Measurements from ENCODE around the gene LGALS16. TPM values are rescaled to one million over a fixed set of nuclear protein-coding genes. Genes with fewer than 3 reads are reported as not detected.
A peak's percentile ranks its signal among the peaks of the same experiment; 100 is the strongest.
"Not testable (repeated sequence)": the region's sequence is repeated elsewhere in the genome, so short reads cannot be mapped to it uniquely, and the experiment has no call there.

LGALS16 gene
- total RNA-seq, 1 experiment from 2014 or later = not detected

GRCh38 chr19:39627631-39628030, 28.1 kb upstream of the LGALS16 start:
- H3K27ac Mint-ChIP-seq; H3K27me3 ChIP-seq (ENCODE audit: insufficient read depth, low read length); H4K5ac ChIP-seq (ENCODE audit: insufficient read length, low read depth, low read length); H2BK12ac ChIP-seq (ENCODE audit: insufficient read length, low read depth, low read length); H3K18ac ChIP-seq (ENCODE audit: insufficient read length, low read depth, low read length); H4K8ac ChIP-seq (replicated peaks; ENCODE audit: insufficient read length, low read depth, low read length); H3K9ac ChIP-seq (ENCODE audit: extremely low read depth, insufficient read length, low read length); H2BK120ac ChIP-seq (ENCODE audit: low read depth, low read length, poor library complexity, severe bottlenecking); H3K4me1 ChIP-seq (ENCODE audit: insufficient read depth, low read length); H2BK15ac ChIP-seq (ENCODE audit: low read depth, low read length); DNase-seq; H3T11ph ChIP-seq (ENCODE audit: low read length); H2AFZ ChIP-seq (ENCODE audit: low read length); H3K79me2 ChIP-seq (ENCODE audit: insufficient read depth, low read length); H3K79me1 ChIP-seq (ENCODE audit: insufficient read depth, low read depth, low read length, poor library complexity, severe bottlenecking); H3K23ac ChIP-seq (ENCODE audit: insufficient read length, low read depth, low read length); H3K27me3 Mint-ChIP-seq (ENCODE audit: low read depth); H3K36me3 Mint-ChIP-seq (ENCODE audit: insufficient read depth in 1 of 3, low read depth in 3 of 3); H4K20me1 ChIP-seq (ENCODE audit: control insufficient read depth, insufficient read depth, insufficient read length); H3K9me3 Mint-ChIP-seq; H3K4me2 ChIP-seq (ENCODE audit: insufficient read depth, insufficient read length, low read length); H3K27ac ChIP-seq (ENCODE audit: insufficient read length, low read depth, low read length); H4K91ac ChIP-seq (ENCODE audit: insufficient read length, low read depth, low read length); H3K9me3 ChIP-seq (ENCODE audit: control insufficient read depth, low read depth, low read length); H3K23me2 ChIP-seq (ENCODE audit: insufficient read length, low read depth, low read length, poor library complexity, severe bottlenecking); H2AK5ac ChIP-seq (ENCODE audit: insufficient read length, low read length); H3K4me3 Mint-ChIP-seq; H2BK20ac ChIP-seq (ENCODE audit: low read depth, low read length, poor library complexity, severe bottlenecking); H3K14ac ChIP-seq (ENCODE audit: insufficient read depth, low read length); H3K4ac ChIP-seq (ENCODE audit: low read depth, low read length); H2BK5ac ChIP-seq (ENCODE audit: insufficient read length, low read length); H3K56ac ChIP-seq (ENCODE audit: insufficient read length, low read depth, low read length): not testable (repeated sequence)
- peaks cover 14 to 17% of the 10 kb centered on the region in 2 experiments for H3K4me1 Mint-ChIP-seq
- WGBS (ENCODE audit: extremely low coverage, insufficient read length, low lambda C conversion rate) = no CpG with 5 or more reads among the region's 2 CpGs
- TF ChIP-seq, protein P1, sequence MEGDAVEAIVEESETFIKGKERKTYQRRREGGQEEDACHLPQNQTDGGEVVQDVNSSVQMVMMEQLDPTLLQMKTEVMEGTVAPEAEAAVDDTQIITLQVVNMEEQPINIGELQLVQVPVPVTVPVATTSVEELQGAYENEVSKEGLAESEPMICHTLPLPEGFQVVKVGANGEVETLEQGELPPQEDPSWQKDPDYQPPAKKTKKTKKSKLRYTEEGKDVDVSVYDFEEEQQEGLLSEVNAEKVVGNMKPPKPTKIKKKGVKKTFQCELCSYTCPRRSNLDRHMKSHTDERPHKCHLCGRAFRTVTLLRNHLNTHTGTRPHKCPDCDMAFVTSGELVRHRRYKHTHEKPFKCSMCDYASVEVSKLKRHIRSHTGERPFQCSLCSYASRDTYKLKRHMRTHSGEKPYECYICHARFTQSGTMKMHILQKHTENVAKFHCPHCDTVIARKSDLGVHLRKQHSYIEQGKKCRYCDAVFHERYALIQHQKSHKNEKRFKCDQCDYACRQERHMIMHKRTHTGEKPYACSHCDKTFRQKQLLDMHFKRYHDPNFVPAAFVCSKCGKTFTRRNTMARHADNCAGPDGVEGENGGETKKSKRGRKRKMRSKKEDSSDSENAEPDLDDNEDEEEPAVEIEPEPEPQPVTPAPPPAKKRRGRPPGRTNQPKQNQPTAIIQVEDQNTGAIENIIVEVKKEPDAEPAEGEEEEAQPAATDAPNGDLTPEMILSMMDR (conservative IDR thresholded peaks at IDR 0.05) = peak; percentile 49; the same call in 2 of the 3 replicates

All from H9 (cell line).